IPS-18a (cell line): Measurements from ENCODE around the gene TOMM5.

Experiments
- H3K27ac ChIP-seq: one replicate; pipeline ENCODE4 v1.5.1; 2013; ENCODE audit warnings: low read length
- H3K27me3 ChIP-seq: one replicate; pipeline ENCODE4 v1.6.1; 2013; ENCODE audit warnings: mild to moderate bottlenecking, low read length; ENCODE audit not compliant: control insufficient read depth, insufficient read depth
- H3K36me3 ChIP-seq: one replicate; pipeline ENCODE4 v1.6.1; 2013; ENCODE audit warnings: low read depth, low read length; ENCODE audit not compliant: control insufficient read depth
- H3K4me1 ChIP-seq: one replicate; pipeline ENCODE4 v1.6.1; 2013; ENCODE audit warnings: low read depth, low read length; ENCODE audit not compliant: control insufficient read depth
- H3K4me3 ChIP-seq: one replicate; pipeline ENCODE4 v1.5.1; 2013; ENCODE audit warnings: low read length
- H3K9ac ChIP-seq: one replicate; pipeline ENCODE4 v1.6.1; 2013; ENCODE audit warnings: mild to moderate bottlenecking, low read length, moderate library complexity
- H3K9me3 ChIP-seq: one replicate; pipeline ENCODE4 v1.6.1; 2013; ENCODE audit warnings: low read depth, low read length; ENCODE audit not compliant: control insufficient read depth

Gene TOMM5

GRCh38 chr9:37559125-37559524, 33.3 kb downstream of the TOMM5 start:
- Histone ChIP-seq H3K27ac (no peak overlapping the region), H3K27me3 (no peaks in the 10 kb centered on the region), H3K9ac (no peak overlapping the region), H3K4me1 (peaks cover 5% of the 10 kb centered on the region), H3K9me3 (no peaks in the 10 kb centered on the region), H3K4me3 (no peak overlapping the region), H3K36me3 (no peaks in the 10 kb centered on the region)

GRCh38 chr9:37555786-37556185, 36.6 kb downstream of the TOMM5 start:
- no peaks in the 10 kb centered on the region for H3K27me3 ChIP-seq
- H3K4me3 ChIP-seq: no peak overlapping the region
- H3K36me3 ChIP-seq: no peaks in the 10 kb centered on the region
- H3K9ac ChIP-seq: no peak overlapping the region
- no peak overlapping the region for H3K27ac ChIP-seq
- no peaks in the 10 kb centered on the region for H3K9me3 ChIP-seq
- H3K4me1 ChIP-seq: peaks cover 5% of the 10 kb centered on the region

- Histone ChIP-seq H3K36me3 (no peaks in the 10 kb centered on the region), H3K27ac (no peak overlapping the region), H3K9me3 (no peaks in the 10 kb centered on the region), H3K27me3 (no peaks in the 10 kb centered on the region), H3K9ac (no peak overlapping the region), H3K4me3 (no peak overlapping the region), H3K4me1 (no peaks in the 10 kb centered on the region)
Measured at GRCh38 chr9:37554318-37554717, 38.1 kb downstream of the TOMM5 start.

GRCh38 chr9:37551888-37552287, 40.5 kb downstream of the TOMM5 start:
- no peak overlapping the region for H3K27ac ChIP-seq
- H3K4me1 ChIP-seq: no peaks in the 10 kb centered on the region
- no peaks in the 10 kb centered on the region for H3K36me3 ChIP-seq
- no peaks in the 10 kb centered on the region for H3K9me3 ChIP-seq
- no peak overlapping the region for H3K4me3 ChIP-seq
- H3K27me3 ChIP-seq: no peaks in the 10 kb centered on the region
- no peak overlapping the region for H3K9ac ChIP-seq

GRCh38 chr9:37551468-37551867, 40.9 kb downstream of the TOMM5 start:
- Histone ChIP-seq H3K4me3 (no peak overlapping the region), H3K9ac (no peak overlapping the region), H3K4me1 (no peaks in the 10 kb centered on the region), H3K27ac (no peak overlapping the region), H3K27me3 (no peaks in the 10 kb centered on the region), H3K9me3 (no peaks in the 10 kb centered on the region), H3K36me3 (no peaks in the 10 kb centered on the region)

GRCh38 chr9:37550781-37551180, 41.6 kb downstream of the TOMM5 start:
- H3K27me3 ChIP-seq: no peaks in the 10 kb centered on the region
- H3K36me3 ChIP-seq: no peaks in the 10 kb centered on the region
- H3K4me3 ChIP-seq: no peak overlapping the region
- no peak overlapping the region for H3K27ac ChIP-seq
- no peaks in the 10 kb centered on the region for H3K9me3 ChIP-seq
- H3K4me1 ChIP-seq: no peaks in the 10 kb centered on the region
- H3K9ac ChIP-seq: no peak overlapping the region

- no peaks in the 10 kb centered on the region for H3K27me3 ChIP-seq
Measured at GRCh38 chr9:37549527-37549926, 42.9 kb downstream of the TOMM5 start.

GRCh38 chr9:37547328-37547878, 45.0 kb downstream of the TOMM5 start:
- no peak overlapping the region for H3K9ac ChIP-seq
- no peak overlapping the region for H3K4me3 ChIP-seq
- no peaks in the 10 kb centered on the region for H3K27me3 ChIP-seq
- H3K9me3 ChIP-seq: no peaks in the 10 kb centered on the region
- H3K36me3 ChIP-seq: no peaks in the 10 kb centered on the region
- H3K4me1 ChIP-seq: no peaks in the 10 kb centered on the region
- H3K27ac ChIP-seq: no peak overlapping the region

More at GRCh38 chr9:37549527-37549926, 42.9 kb downstream of the TOMM5 start:
- Histone ChIP-seq H3K4me3 (no peak overlapping the region), H3K4me1 (no peaks in the 10 kb centered on the region), H3K9me3 (no peaks in the 10 kb centered on the region), H3K36me3 (no peaks in the 10 kb centered on the region), H3K9ac (no peak overlapping the region), H3K27ac (no peak overlapping the region)

- H3K27me3 ChIP-seq: no peaks in the 10 kb centered on the region
- no peak overlapping the region for H3K27ac ChIP-seq
- no peak overlapping the region for H3K9ac ChIP-seq
- H3K4me3 ChIP-seq: no peak overlapping the region
- H3K9me3 ChIP-seq: no peaks in the 10 kb centered on the region
- peaks cover 11% of the 10 kb centered on the region for H3K36me3 ChIP-seq
- no peaks in the 10 kb centered on the region for H3K4me1 ChIP-seq
Measured at GRCh38 chr9:37543468-37543867, 48.9 kb downstream of the TOMM5 start.

GRCh38 chr9:37542895-37543294, 49.5 kb downstream of the TOMM5 start:
- Histone ChIP-seq H3K36me3 (peaks cover 11% of the 10 kb centered on the region), H3K9ac (no peak overlapping the region), H3K4me3 (no peak overlapping the region), H3K9me3 (no peaks in the 10 kb centered on the region), H3K27ac (no peak overlapping the region), H3K27me3 (no peaks in the 10 kb centered on the region), H3K4me1 (no peaks in the 10 kb centered on the region)

GRCh38 chr9:37542488-37542887, 49.9 kb downstream of the TOMM5 start:
- Histone ChIP-seq H3K36me3 (peaks cover 14% of the 10 kb centered on the region), H3K27me3 (no peaks in the 10 kb centered on the region), H3K27ac (no peak overlapping the region), H3K9ac (no peak overlapping the region), H3K4me3 (no peak overlapping the region), H3K9me3 (no peaks in the 10 kb centered on the region), H3K4me1 (no peaks in the 10 kb centered on the region)

- H3K9ac ChIP-seq: no peak overlapping the region
- H3K4me3 ChIP-seq: no peak overlapping the region
- H3K4me1 ChIP-seq: no peaks in the 10 kb centered on the region
- no peaks in the 10 kb centered on the region for H3K9me3 ChIP-seq
- H3K36me3 ChIP-seq: peaks cover 24% of the 10 kb centered on the region
- H3K27ac ChIP-seq: no peak overlapping the region
- no peaks in the 10 kb centered on the region for H3K27me3 ChIP-seq
Measured at GRCh38 chr9:37541465-37541864, 50.9 kb downstream of the TOMM5 start.
